ENCODE data around the gene ULK4.

The ULK4 gene

DNA sequence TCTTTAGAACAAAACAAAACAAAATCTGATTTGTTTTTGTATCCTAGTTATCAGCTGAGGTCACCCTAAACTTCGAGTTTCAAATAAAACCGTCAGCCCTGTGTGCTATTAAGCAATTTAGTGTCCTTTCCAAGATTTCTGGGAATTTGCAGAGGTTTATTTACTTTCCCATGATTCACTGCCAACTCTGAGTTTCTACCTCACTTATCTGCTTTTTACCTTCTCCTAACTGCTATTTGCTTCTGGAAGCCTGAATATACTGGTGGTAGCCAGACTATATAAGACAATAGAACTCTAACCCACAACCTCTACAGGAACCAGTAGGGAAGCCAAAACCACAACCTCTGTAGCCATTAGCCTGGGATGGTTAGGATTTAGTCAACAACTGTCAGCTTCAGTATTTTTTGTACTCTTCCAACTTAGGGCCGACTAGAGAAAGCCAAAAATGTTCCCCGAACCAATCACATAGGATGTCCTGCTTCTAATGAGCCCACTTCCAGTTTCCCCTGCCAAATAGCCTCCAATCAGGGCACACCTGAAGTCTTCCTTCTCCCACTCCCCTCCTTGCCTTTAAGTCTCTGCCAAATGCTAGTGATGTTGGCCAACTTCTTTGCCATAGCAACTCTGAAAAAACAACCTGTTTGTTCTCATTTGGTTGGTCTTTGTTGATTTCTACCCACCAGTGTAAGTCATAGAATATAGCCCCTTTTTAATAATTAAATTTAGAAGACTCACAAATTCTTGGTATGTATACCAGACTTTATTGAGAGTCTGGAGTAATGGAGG is 273.1 kb downstream of the ULK4 start (continued):
- TF ChIP-seq, protein P1, sequence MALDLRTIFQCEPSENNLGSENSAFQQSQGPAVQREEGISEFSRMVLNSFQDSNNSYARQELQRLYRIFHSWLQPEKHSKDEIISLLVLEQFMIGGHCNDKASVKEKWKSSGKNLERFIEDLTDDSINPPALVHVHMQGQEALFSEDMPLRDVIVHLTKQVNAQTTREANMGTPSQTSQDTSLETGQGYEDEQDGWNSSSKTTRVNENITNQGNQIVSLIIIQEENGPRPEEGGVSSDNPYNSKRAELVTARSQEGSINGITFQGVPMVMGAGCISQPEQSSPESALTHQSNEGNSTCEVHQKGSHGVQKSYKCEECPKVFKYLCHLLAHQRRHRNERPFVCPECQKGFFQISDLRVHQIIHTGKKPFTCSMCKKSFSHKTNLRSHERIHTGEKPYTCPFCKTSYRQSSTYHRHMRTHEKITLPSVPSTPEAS (tag by site-specific recombination; IDR thresholded peaks at IDR 0.05), result no peak
- TF ChIP-seq, protein P2, sequence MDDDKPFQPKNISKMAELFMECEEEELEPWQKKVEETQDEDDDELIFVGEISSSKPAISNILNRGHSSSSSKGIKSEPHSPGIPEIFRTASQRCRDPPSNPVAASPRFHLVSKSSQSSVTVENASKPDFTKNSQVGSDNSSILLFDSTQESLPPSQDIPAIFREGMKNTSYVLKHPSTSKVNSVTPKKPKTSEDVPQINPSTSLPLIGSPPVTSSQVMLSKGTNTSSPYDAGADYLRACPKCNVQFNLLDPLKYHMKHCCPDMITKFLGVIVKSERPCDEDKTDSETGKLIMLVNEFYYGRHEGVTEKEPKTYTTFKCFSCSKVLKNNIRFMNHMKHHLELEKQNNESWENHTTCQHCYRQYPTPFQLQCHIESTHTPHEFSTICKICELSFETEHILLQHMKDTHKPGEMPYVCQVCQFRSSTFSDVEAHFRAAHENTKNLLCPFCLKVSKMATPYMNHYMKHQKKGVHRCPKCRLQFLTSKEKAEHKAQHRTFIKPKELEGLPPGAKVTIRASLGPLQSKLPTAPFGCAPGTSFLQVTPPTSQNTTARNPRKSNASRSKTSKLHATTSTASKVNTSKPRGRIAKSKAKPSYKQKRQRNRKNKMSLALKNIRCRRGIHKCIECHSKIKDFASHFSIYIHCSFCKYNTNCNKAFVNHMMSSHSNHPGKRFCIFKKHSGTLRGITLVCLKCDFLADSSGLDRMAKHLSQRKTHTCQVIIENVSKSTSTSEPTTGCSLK (tag by site-specific recombination; IDR thresholded peaks at IDR 0.05), result no peak
- no peak for TF ChIP-seq ZNF202 (tag by site-specific recombination; IDR thresholded peaks at IDR 0.05; ENCODE audit: borderline replicate concordance)
- no peak for TF ChIP-seq ZNF266 (tag by site-specific recombination; IDR thresholded peaks at IDR 0.05; ENCODE audit: low read depth)
- TF ChIP-seq, protein P3, sequence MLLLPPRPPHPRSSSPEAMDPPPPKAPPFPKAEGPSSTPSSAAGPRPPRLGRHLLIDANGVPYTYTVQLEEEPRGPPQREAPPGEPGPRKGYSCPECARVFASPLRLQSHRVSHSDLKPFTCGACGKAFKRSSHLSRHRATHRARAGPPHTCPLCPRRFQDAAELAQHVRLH (tag by site-specific recombination; IDR thresholded peaks at IDR 0.05), result no peak
- TF ChIP-seq, protein P4, sequence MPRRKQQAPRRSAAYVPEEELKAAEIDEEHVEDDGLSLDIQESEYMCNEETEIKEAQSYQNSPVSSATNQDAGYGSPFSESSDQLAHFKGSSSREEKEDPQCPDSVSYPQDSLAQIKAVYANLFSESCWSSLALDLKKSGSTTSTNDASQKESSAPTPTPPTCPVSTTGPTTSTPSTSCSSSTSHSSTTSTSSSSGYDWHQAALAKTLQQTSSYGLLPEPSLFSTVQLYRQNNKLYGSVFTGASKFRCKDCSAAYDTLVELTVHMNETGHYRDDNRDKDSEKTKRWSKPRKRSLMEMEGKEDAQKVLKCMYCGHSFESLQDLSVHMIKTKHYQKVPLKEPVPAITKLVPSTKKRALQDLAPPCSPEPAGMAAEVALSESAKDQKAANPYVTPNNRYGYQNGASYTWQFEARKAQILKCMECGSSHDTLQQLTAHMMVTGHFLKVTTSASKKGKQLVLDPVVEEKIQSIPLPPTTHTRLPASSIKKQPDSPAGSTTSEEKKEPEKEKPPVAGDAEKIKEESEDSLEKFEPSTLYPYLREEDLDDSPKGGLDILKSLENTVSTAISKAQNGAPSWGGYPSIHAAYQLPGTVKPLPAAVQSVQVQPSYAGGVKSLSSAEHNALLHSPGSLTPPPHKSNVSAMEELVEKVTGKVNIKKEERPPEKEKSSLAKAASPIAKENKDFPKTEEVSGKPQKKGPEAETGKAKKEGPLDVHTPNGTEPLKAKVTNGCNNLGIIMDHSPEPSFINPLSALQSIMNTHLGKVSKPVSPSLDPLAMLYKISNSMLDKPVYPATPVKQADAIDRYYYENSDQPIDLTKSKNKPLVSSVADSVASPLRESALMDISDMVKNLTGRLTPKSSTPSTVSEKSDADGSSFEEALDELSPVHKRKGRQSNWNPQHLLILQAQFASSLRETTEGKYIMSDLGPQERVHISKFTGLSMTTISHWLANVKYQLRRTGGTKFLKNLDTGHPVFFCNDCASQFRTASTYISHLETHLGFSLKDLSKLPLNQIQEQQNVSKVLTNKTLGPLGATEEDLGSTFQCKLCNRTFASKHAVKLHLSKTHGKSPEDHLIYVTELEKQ (tag by site-specific recombination; IDR thresholded peaks at IDR 0.05; ENCODE audit: borderline replicate concordance), result no peak
- no peak for TF ChIP-seq ZBTB17 (tag by site-specific recombination; IDR thresholded peaks at IDR 0.05)
- TF ChIP-seq, protein P5, sequence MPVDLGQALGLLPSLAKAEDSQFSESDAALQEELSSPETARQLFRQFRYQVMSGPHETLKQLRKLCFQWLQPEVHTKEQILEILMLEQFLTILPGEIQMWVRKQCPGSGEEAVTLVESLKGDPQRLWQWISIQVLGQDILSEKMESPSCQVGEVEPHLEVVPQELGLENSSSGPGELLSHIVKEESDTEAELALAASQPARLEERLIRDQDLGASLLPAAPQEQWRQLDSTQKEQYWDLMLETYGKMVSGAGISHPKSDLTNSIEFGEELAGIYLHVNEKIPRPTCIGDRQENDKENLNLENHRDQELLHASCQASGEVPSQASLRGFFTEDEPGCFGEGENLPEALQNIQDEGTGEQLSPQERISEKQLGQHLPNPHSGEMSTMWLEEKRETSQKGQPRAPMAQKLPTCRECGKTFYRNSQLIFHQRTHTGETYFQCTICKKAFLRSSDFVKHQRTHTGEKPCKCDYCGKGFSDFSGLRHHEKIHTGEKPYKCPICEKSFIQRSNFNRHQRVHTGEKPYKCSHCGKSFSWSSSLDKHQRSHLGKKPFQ (tag by site-specific recombination; IDR thresholded peaks at IDR 0.05), result no peak

DNA sequence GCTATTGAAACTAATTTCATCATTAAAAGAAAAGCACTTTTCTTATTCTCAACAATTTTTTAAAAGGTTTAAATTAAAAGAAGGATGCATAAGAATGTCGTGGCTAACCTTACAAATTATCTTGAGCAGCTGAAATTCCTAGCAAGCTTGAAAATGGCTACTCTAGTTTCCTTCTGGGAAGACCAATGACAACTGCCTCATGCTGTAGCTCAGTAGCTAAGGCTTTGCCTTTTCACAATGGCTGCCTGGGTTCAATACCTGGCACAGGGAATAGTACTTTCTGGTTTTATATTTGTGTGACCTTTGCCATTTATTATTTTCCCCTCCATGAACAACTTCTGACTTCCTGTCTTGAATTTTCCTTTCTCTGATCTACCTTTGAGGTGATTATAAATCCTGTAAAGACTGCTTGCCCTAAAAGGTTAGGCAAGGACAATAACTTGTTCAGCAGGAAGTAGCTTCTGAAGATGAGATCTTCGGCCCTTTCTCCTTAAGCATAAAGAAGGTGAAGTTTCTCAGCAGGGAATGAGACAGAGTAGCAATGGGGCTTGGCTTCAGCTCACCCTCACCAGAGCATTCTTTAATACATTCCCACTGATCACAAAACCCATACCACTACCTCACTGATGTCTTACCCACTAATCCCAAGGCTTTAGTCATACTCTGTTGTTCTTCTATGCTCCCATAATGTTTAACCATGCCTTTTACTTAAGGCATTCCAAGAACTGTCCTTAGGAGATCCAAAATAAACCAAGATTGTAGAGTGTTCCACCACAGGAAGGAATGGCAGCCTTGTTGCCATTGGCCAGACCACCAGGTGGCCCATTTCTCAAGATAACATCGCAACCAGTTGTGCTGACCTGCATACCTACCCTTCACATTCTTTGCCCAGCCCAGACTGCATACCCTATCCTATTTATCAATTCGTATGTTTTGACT is 276.8 kb downstream of the ULK4 start:
- ChIA-PET POLR2A (no interaction called here), CTCF (no interaction called here)
- TF ChIP-seq ZNF2 (tag by site-specific recombination; IDR thresholded peaks at IDR 0.05), result no peak
- no peak for TF ChIP-seq ZNF133 (tag by site-specific recombination; IDR thresholded peaks at IDR 0.05)
- no peak for TF ChIP-seq ZNF571 (tag by site-specific recombination; IDR thresholded peaks at IDR 0.05)
- no peak for TF ChIP-seq ZNF600 (tag by site-specific recombination; IDR thresholded peaks at IDR 0.05)
- TF ChIP-seq ZFP69B (tag by site-specific recombination; IDR thresholded peaks at IDR 0.05), result no peak
- no peak for TF ChIP-seq ZNF121 (tag by site-specific recombination; IDR thresholded peaks at IDR 0.05)
- TF ChIP-seq SP3 (tag by site-specific recombination; IDR thresholded peaks at IDR 0.05), result no peak
- TF ChIP-seq, protein P1 (tag by site-specific recombination; IDR thresholded peaks at IDR 0.05), result no peak
- H3K27ac ChIP-seq (ENCODE audit: extremely low read depth, low read depth, low read length), result no peak overlapping the region
- no peaks in the 10 kb centered on the region for H3K9me3 ChIP-seq (ENCODE audit: control insufficient read depth, insufficient read depth, low read depth, low read length)
- H3K36me3 ChIP-seq (ENCODE audit: control insufficient read depth in 2 of 2, insufficient read depth in 1 of 2, low read length in 2 of 2), result no peaks in the 10 kb centered on the region
- H3K4me1 ChIP-seq (ENCODE audit: control insufficient read depth, insufficient read depth, low read length), result peaks cover 5% of the 10 kb centered on the region; the same call in 1 of the 2 replicates
- no peak overlapping the region for H3K4me3 ChIP-seq (ENCODE audit: low read depth, low read length)
